Stimulated activated CD4-positive, alpha-beta T cell treated with anti-CD3 and anti-CD28 coated beads, Interleukin-1b, Interleukin-23, amount 100 ng/mL, for 48 hours (primary cell): Measurements from ENCODE around the gene LELP1.
"Not testable (repeated sequence)": the region's sequence is repeated elsewhere in the genome, so short reads cannot be mapped to it uniquely, and the experiment has no call there.

Source experiments
- DNase-seq: peaks from one replicate; pipeline ENCODE4 v3.0.0-alpha.2; 2020

The LELP1 gene

GRCh38 chr1:153203130-153203529 is at the start of gene LELP1:
Gene LELP1, plus strand, starts transcription at chr1:153203430. Its CDS starts 1,278 bp downstream, at chr1:153204708.
- DNase-seq, result no peak

- no peak for DNase-seq
Observed at GRCh38 chr1:153155541-153155940, 47.7 kb upstream of the LELP1 start.

GRCh38 chr1:153168686-153169085 is 34.5 kb upstream of the LELP1 start:
- no peak for DNase-seq

DNA sequence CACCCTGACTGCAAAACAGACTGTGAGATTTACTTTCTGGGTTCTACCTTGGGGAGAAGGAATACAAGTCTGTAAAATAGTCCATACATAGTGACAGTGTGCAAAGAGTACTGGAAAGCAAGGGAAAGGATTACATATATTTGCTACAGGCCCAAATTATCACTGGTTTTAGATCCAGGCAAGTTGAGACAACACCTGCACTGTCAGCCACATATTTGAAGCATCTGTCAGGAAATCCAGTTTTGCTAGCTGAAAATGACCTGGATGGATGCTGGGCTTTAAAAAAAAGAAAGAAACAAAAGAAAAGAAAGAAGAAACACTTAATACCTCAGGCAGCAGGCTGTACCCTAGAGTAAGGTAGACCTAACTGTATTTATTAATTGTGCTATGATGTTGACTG is 28.6 kb upstream of the LELP1 start:
- no peak for DNase-seq

- DNase-seq, result no peak
Observed at GRCh38 chr1:153178922-153179321, 24.3 kb upstream of the LELP1 start.

DNA sequence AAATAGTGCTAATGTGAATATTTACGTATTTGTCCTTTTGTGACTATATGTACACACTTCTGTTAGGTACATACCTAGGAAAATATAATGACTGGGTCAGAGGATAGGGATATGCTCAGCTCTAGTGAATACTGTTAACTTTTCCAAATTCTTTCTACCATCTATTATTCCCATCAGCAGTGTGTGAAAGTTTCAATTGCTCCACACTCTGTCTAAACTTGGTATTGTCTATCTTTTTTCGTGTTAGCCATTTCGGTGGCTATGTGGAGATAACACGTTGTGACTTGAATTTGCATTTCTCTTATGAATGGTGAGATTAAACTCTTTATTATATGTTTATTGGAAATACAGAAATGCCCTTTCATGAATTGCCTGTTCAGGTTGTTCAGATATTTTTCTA is 22.7 kb upstream of the LELP1 start:
- no peak for DNase-seq

DNA sequence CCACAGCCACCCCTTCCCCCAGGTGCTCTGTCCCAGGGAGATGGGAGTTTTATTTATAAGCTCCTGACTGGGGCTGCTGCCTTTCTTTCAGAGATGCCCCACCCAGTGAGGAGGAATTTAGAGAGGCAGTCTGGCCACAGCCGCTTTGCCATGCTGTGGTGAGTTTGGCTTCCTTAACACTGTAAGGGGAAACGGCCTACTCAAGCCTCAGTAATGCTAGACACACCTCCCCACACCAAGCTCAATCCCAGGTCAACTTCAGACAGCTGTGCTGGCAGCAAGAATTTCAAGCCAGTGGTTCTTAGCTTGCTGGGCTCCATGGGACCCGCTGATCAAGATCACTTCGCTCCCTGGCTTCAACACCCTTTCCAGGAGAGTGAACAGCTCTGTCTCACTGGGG is 14.9 kb upstream of the LELP1 start:
- not testable (repeated sequence) for DNase-seq

DNA sequence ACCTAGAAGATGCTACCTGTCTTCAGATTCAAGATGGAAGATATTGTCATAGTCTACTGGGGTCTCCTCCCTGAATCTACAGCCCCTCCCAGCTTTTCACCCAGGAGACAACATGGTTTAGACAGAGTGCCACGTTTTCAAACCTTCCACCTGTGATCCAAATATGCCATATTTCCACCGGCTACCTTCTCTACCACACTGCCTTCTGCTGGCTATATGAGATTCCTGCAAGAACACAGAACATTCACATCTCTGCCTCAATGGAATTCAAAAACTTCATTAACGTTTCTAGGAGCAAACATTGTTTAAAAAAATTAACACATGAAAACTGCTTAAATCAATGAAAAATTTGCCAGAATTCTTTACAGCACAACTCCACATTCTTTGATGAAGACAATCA is 12.9 kb upstream of the LELP1 start:
- DNase-seq, result no peak

DNA sequence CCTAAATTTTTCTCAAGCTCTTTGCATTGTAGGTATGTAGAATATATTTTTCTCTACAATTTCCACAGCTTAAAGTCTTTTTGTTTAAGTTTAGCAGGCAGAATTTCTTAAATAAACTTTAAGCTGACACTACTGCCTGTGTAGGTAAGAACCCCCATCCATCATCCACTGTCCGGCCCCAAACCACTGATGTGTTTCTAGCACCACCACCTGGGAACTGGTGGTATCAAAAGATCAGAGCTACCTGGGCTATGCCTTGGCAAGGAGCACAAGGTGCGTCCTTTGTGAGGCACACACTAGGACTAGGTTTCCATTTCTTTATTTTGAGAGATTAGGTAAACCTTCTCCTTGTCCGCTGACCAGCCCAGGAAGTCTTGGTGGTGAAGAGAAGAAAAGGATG is 10.5 kb upstream of the LELP1 start:
- DNase-seq, result no peak

- DNase-seq, result no peak
Observed at GRCh38 chr1:153194331-153195050, 8.7 kb upstream of the LELP1 start.

DNA sequence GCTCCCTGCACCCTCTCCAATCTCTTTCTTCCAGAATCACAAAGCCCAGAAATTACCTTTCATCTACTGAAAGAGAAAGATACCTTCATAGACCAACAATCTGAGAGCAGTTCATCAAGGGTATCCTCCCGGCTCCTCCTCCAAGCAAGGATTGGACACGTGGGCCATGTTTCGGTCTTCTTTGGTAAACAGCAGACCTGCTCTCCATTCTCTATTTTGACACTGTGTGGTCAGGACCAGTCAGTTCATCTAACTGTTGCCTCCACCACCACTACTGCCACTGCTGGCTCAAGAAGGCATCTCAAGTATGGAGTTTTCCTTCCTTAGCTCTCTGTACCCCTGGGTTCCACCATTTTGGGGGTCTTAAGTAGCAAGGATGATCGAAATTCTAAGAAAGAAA is 8.0 kb upstream of the LELP1 start:
- no peak for DNase-seq

GRCh38 chr1:153202006-153202405 is 1.2 kb upstream of the LELP1 start:
- no peak for DNase-seq

- no peak for DNase-seq
Observed at GRCh38 chr1:153206631-153207030, 3.4 kb downstream of the LELP1 start.

GRCh38 chr1:153210206-153210605 is 7.0 kb downstream of the LELP1 start:
- no peak for DNase-seq

DNA sequence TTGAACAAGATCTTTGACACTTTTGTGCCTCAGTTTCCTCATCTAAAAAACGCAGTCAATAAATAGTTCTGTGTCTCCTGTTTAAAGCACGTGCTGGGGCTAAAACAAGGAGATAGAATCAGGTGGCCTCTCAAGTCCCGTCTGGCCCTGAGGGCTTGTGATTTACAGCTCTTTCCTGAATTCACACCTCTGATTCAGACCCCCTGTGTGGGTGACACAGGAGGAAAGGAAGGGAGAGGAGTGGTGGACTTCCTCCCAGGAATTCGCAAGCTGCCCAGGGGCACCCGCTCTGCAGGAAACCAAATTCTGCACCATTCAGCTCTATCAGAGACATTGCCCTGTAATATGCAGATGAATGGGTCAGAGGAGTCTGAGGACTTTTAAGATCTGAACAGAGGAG is 9.0 kb downstream of the LELP1 start:
- DNase-seq, result no peak

DNA sequence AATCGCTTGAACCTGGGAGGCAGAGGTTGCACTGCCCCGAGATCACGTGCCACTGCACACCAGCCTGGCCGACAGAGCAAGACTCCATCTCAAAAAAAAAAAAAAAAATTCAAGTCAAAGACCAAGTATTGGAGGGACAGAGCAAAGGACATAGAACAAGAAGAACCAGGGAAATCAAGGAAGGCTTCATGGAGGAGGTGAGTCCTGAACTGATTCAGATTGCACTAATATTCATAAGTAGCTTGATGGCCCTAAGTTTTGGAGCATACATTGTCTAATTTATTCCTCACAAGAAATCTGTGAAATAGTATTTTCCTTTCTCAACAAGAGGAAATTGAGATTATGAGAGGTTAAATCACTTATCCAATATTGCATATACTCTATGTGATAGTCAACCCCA is 10.3 kb downstream of the LELP1 start:
- no peak for DNase-seq

DNA sequence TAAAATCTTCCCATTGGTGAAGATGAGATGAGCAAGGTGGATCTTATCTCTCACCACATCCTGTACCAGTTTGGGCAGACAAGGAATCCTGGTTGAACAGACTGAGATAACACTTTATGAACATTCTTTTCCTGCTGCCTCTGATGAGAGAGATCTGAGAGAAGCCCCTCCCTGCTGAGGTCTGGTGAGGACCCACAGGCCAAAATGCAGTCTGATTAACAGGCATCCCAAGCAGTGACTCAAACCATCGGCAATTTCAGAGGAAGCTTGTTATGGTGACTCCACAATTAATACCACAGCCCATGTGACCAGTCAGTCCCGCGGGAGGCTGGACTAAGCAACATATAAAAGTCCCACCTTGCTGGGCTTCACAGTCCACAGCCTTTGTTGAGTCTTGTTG is 14.0 kb downstream of the LELP1 start, which contains the start of gene PRR9:
Gene PRR9, plus strand, starts transcription at position 373 of the 400 bp plus-strand sequence. CDS start 561 bp downstream, outside the sequence.
- DNase-seq, result no peak

DNA sequence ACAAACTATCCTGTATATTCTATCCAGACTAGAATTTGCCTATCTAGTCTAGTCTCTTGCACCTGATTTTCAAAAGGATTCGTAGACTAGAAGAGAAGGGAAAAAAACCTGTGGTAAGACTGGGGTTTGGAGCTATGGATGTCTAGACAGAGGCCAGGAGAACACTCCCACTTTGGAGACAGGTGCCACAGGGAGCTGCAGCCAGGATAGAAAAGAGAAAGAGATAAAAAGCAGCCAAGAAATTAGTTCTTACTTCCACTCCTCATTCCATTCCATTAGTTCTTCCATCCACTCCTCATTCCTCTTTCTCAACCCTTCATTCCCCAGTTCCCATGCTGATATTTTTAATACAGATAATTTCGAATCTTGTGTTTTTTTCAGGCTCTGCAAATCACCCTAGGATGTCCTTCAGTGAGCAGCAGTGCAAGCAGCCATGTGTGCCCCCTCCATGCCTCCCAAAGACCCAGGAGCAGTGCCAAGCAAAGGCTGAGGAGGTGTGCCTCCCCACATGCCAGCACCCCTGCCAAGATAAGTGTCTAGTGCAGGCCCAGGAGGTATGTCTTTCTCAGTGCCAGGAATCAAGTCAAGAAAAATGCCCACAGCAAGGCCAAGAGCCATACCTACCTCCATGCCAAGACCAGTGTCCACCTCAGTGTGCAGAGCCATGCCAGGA is 14.7 kb downstream of the LELP1 start:
- DNase-seq, result no peak

DNA sequence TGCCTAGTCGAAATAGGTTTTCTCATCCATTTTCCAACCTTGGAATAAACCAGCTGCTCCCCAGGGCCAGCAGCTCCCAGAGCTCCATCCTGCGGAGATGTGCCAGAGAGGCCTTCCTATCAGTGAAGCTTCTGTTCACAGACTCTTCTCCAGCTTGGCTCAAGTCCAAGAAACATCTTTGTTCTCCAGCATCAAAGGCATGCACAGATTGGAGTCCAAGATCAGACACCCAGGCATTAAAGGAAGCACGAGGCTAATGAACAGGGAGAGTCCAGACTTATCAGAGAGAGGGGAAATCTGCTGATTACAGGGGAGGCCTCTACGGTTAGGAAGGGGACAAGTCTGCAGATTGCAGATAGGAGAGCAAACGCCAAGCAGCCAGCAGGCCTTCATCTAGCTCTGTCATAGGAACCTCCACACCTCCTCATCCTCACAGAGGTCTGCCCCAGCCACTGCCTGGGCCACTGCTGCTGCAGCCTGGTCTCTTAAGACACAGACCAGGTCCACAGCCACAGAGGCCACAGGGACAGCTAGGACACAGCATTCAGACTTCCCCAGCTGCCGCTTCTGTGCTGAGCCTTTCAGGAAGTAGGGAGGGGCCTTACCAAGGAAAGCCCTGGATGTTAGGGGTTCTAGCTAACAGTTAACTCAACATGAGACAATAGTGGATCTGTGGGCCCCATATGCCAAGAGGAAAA is 17.5 kb downstream of the LELP1 start:
- no peak for DNase-seq

DNA sequence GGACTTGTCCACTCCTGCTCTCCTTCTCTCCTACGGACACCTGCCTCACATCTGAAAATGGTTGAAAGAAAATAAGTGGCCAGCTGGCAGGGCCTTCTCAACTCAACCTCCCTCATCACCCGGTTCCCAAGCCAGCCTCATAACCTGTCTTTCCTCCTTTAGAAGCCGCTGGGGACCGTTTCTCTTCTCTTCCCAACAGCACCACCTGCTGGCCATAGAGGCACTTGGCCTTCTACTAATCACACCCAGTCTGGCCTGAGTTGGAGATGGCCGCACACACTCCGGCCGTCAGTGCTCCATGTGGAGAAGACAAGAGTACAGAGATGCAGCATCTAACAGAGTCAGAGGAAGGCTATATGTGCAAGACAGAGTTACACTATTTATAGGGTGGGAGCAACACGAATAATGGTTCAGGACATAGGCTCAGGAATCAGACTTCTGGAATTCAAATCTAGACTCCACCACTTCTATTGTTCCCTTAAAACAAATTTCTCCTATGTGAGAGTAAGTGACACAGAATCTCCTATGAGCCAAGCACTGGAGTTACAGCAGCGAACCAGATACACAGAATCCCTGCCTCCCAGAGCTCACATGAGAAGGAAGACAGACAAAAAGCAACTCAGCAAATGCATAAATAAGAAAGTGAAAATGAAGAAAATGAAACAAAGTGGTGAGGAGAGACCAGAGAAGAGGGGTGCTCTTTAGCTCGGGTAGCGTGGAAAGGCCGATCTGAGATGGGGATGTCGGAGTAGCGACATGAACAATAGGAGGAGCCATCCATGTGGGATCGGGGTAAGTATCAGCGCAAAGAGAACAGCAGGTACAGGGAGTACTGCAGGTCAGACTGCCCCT is 20.0 kb downstream of the LELP1 start:
- peak; percentile 59 for DNase-seq

GRCh38 chr1:153227810-153228209 is 24.6 kb downstream of the LELP1 start:
- DNase-seq, result no peak

DNA sequence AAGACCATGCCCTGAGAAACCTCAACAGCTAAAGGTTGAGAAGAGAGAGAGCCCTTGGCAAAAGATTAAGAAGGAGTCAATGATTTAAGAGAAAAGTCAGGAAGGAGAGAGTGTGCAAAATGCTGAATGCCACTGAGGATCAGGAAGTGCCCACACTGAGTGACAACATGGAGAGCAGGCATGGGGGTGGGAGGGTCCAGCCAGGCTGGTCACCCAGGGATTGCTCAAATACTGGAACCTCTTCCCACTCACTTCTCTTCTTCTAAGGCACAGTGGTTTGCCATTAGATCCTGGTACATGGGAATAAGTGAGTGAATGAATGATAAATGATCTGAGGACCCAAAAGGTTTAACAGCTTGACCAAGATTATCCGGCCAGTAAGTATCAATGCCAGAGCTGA is 25.3 kb downstream of the LELP1 start:
- no peak for DNase-seq
